HL-60 (cell line): Measurements from ENCODE around the gene EHD4.

ENCODE experiments used
- DNase-seq, 2 experiments: peaks; one replicate each; pipeline ENCODE4 v3.0.0-alpha.2; 2010 to 2020; ENCODE audit warnings: low read depth in 1 of 2, low spot score in 1 of 2
- H3K27ac ChIP-seq: fragments of 250-450 bp; sonication (Bioruptor Pico); replicated peaks from 2 replicates; pipeline ENCODE4 v1.5.1; 2020; ENCODE audit warnings: mild to moderate bottlenecking, moderate library complexity
- H3K27me3 ChIP-seq: fragments of 250-450 bp; sonication (Bioruptor Pico); 2 replicates; pipeline ENCODE4 v1.5.1; 2021; ENCODE audit warnings: mild to moderate bottlenecking, moderate library complexity; ENCODE audit not compliant: insufficient read depth, poor library complexity, severe bottlenecking
- H3K4me3 ChIP-seq: replicated peaks from 2 replicates; pipeline ENCODE4 v1.5.1; 2011; ENCODE audit warnings: mild to moderate bottlenecking, control low read depth, low read length; ENCODE audit not compliant: insufficient read depth
- GABPA ChIP-seq: IDR thresholded peaks from 2 replicates; pipeline ENCODE4 v1.6.1; 2012; ENCODE audit warnings: low read depth
- POLR2AphosphoS5 ChIP-seq: IDR thresholded peaks from 2 replicates; pipeline ENCODE4 v1.6.1; 2012; ENCODE audit warnings: low read depth
- SPI1 ChIP-seq: IDR thresholded peaks from 2 replicates; pipeline ENCODE4 v1.6.1; 2012; ENCODE audit warnings: low read depth, mild to moderate bottlenecking, borderline replicate concordance
- TF ChIP-seq, protein P1 (sequence below): IDR thresholded peaks from 2 replicates; pipeline ENCODE4 v1.6.1; 2012; ENCODE audit warnings: low read depth; ENCODE audit not compliant: insufficient replicate concordance
- TF ChIP-seq, protein P2 (sequence below): IDR thresholded peaks from one replicate; pipeline ENCODE4 v1.5.1; 2011; ENCODE audit warnings: low read length, control low read depth, inconsistent platforms; ENCODE audit not compliant: insufficient read depth

EHD4 gene

DNA sequence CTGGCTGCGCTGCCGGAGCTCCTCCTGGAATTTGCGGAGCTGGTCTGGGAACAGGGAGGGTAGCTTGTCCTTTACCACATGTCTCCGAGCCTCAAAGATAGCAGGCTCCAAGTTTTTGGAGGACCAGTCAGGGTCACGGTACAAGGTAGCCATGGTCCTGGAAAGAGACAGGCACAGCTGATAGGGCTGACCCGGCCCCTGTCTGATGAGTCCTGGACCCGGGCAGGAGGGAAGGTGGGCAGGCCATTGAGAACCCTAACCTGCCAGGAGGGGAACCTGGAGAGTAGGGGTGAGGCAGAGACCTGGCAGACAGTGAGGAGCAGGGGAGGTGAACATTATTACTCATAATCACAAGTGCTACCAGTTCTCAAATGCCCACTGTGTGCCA is 20.4 kb upstream of the EHD4 start:
- Histone ChIP-seq H3K27me3 (no peaks in the 10 kb centered on the region), H3K4me3 (no peak overlapping the region), H3K27ac (no peak overlapping the region)
- no peak for DNase-seq
- TF ChIP-seq, protein P1, sequence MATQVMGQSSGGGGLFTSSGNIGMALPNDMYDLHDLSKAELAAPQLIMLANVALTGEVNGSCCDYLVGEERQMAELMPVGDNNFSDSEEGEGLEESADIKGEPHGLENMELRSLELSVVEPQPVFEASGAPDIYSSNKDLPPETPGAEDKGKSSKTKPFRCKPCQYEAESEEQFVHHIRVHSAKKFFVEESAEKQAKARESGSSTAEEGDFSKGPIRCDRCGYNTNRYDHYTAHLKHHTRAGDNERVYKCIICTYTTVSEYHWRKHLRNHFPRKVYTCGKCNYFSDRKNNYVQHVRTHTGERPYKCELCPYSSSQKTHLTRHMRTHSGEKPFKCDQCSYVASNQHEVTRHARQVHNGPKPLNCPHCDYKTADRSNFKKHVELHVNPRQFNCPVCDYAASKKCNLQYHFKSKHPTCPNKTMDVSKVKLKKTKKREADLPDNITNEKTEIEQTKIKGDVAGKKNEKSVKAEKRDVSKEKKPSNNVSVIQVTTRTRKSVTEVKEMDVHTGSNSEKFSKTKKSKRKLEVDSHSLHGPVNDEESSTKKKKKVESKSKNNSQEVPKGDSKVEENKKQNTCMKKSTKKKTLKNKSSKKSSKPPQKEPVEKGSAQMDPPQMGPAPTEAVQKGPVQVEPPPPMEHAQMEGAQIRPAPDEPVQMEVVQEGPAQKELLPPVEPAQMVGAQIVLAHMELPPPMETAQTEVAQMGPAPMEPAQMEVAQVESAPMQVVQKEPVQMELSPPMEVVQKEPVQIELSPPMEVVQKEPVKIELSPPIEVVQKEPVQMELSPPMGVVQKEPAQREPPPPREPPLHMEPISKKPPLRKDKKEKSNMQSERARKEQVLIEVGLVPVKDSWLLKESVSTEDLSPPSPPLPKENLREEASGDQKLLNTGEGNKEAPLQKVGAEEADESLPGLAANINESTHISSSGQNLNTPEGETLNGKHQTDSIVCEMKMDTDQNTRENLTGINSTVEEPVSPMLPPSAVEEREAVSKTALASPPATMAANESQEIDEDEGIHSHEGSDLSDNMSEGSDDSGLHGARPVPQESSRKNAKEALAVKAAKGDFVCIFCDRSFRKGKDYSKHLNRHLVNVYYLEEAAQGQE = no peak
- TF ChIP-seq POLR2AphosphoS5 = no peak
- no peak for TF ChIP-seq GABPA

DNA sequence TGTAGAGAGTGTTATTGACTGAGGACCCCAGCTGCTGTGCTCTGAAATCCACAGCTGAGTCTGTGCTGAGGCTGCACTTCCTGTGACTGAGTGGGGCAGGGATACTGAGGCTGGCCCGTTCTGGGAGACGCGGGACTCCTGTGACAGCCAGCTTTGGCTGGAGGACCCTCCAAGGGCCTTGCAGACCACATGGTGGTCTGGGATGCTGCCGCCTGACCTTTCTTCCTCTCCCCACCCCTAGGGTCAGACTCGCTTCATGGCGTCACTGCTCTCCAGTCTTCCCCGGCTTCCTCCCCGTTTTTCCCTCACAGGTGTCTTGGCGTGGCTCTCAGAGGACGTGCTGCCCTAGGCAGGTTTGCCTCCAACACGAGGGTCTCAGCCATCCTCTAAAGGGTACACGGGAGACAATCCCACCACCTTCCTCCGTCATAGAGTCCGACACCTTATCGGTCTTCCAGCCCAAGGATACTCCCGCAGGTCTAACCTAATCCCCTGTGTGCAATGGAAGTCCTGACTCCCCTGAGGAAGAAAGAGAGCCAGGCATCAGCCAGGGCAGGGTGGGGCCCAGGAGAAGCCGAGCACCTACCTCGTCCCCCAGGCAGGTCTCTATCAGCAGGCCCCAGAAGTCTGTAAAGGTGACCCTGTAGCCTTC is 19.9 kb upstream of the EHD4 start:
- no peak for DNase-seq
- Histone ChIP-seq H3K27me3 (no peaks in the 10 kb centered on the region), H3K4me3 (no peak overlapping the region), H3K27ac (no peak overlapping the region)
- TF ChIP-seq POLR2AphosphoS5 (no peak), SPI1 (no peak), GABPA (no peak)
- TF ChIP-seq, protein P1 = no peak
- TF ChIP-seq, protein P2, sequence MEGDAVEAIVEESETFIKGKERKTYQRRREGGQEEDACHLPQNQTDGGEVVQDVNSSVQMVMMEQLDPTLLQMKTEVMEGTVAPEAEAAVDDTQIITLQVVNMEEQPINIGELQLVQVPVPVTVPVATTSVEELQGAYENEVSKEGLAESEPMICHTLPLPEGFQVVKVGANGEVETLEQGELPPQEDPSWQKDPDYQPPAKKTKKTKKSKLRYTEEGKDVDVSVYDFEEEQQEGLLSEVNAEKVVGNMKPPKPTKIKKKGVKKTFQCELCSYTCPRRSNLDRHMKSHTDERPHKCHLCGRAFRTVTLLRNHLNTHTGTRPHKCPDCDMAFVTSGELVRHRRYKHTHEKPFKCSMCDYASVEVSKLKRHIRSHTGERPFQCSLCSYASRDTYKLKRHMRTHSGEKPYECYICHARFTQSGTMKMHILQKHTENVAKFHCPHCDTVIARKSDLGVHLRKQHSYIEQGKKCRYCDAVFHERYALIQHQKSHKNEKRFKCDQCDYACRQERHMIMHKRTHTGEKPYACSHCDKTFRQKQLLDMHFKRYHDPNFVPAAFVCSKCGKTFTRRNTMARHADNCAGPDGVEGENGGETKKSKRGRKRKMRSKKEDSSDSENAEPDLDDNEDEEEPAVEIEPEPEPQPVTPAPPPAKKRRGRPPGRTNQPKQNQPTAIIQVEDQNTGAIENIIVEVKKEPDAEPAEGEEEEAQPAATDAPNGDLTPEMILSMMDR = no peak

DNA sequence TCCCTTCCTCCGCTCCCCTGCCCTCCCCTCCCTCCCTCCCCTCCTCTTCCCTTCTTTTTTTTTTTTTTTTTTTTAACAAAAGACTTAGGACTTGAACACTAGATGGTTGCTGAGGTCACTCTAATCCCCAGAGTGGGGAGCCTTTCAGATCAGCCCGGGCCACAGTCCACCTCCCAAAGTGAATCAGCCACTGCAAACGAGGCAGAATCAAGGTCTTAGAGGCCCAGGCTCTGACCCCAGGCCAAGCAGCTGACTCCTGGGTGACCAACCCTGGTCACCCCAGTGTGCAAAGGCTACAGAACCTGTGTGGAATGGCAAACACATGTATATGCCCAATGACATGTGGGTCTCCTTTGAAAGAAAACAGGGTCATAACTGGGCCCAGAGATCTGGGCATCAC is 18.3 kb upstream of the EHD4 start:
- no peak for TF ChIP-seq SPI1
- no peak overlapping the region for H3K4me3 ChIP-seq
- no peaks in the 10 kb centered on the region for H3K27me3 ChIP-seq
- H3K27ac ChIP-seq = no peak overlapping the region
- no peak for DNase-seq

DNA sequence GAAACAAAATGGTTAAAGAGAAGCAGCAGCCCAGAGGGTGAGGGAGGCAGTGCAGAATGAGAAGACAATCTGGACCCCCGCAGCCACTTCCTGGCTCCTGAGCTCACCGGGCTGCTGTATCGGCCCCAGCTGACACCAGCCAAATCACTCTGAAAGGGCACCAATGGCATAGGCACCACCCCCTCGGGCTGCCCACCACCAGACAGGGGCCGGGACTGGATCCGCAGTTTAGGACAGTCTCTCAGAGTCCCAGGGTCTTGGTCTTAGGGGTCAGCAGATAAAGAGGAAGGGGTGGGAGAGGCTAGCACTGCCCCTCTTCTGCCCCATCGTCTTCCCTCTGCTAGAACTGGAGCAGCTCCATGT is 17.9 kb upstream of the EHD4 start:
- Histone ChIP-seq H3K27me3 (no peaks in the 10 kb centered on the region), H3K27ac (no peak overlapping the region), H3K4me3 (no peak overlapping the region)
- DNase-seq = no peak
- TF ChIP-seq, protein P2 = no peak
- TF ChIP-seq GABPA (no peak), POLR2AphosphoS5 (no peak)

DNA sequence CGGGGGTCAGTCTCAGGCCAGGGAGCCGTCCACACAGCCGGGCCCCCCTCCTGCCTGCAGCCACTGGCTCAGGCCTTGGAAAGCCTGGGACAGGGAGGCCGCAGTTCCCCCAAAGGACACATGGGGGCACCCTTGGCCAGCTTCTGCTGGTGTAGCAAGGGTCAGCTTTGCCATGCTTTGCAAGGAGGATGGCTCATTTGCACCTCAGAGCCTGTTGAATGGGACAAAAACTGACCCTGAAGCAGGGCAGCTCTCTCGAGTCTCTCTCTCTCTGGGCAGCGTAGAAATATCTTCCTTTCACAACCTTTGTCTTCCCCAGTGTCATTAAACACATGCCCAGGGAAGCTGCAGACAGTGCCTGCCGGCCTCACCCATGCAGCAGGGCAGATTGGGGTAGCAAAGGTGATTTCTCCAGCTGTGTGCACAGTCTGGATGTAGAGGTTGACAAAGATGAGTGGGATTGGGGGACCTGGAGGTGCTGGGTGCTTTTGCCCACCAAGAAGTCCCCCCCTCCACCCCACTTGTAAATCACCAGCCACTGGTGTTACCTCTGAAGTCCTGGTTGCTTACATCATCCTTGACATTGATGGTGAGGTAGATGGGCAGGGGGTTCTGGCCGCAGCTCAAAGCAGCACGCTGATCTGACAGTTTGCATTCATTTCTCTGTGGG is 17.4 kb upstream of the EHD4 start:
- no peak overlapping the region for H3K4me3 ChIP-seq
- TF ChIP-seq SPI1 (peak; percentile 8; the same call in 1 of the 2 replicates), POLR2AphosphoS5 (no peak), GABPA (no peak)
- TF ChIP-seq, protein P1 = no peak
- TF ChIP-seq, protein P2 = peak; percentile 95
- DNase-seq = peak; percentile 38 to 82

More for the DNA sequence above, 17.4 kb upstream of the EHD4 start:
- Histone ChIP-seq H3K27me3 (no peaks in the 10 kb centered on the region), H3K27ac (no peak overlapping the region)
